Measurements from ENCODE around the gene ATP11A.
"Not testable (repeated sequence)": the region's sequence is repeated elsewhere in the genome, so short reads cannot be mapped to it uniquely, and the experiment has no call there.

ATP11A gene

GRCh38 chr13:112692586-112692985, 2.7 kb downstream of the ATP11A start:
- DNase-seq (ENCODE audit: low read depth): no peak

GRCh38 chr13:112693831-112694497, 4.1 kb downstream of the ATP11A start:
- peak; percentile 71 for DNase-seq (ENCODE audit: low read depth)

GRCh38 chr13:112695121-112695520, 5.3 kb downstream of the ATP11A start:
- no peak for DNase-seq (ENCODE audit: low read depth)

- DNase-seq (ENCODE audit: low read depth): no peak
Observed at GRCh38 chr13:112696001-112696868, 6.4 kb downstream of the ATP11A start.

GRCh38 chr13:112696869-112697465, 7.1 kb downstream of the ATP11A start:
- no peak for DNase-seq (ENCODE audit: low read depth)

- peak; percentile 14 for DNase-seq (ENCODE audit: low read depth)
Observed at GRCh38 chr13:112697756-112698655, 8.2 kb downstream of the ATP11A start.

- no peak for DNase-seq (ENCODE audit: low read depth)
Observed at GRCh38 chr13:112699322-112699918, 9.6 kb downstream of the ATP11A start.

GRCh38 chr13:112700291-112701060, 10.6 kb downstream of the ATP11A start:
- no peak for DNase-seq (ENCODE audit: low read depth)

GRCh38 chr13:112702341-112702985, 12.6 kb downstream of the ATP11A start:
- DNase-seq (ENCODE audit: low read depth): no peak

- no peak for DNase-seq (ENCODE audit: low read depth)
Observed at GRCh38 chr13:112702986-112703379, 13.1 kb downstream of the ATP11A start.

GRCh38 chr13:112703449-112704284, 13.8 kb downstream of the ATP11A start:
- no peak for DNase-seq (ENCODE audit: low read depth)

- no peak for DNase-seq (ENCODE audit: low read depth)
Observed at GRCh38 chr13:112704308-112705145, 14.7 kb downstream of the ATP11A start.

GRCh38 chr13:112705286-112705685, 15.4 kb downstream of the ATP11A start:
- no peak for DNase-seq (ENCODE audit: low read depth)

- DNase-seq (ENCODE audit: low read depth): no peak
Observed at GRCh38 chr13:112706171-112706570, 16.3 kb downstream of the ATP11A start.

GRCh38 chr13:112708560-112709240, 18.9 kb downstream of the ATP11A start:
- no peak for DNase-seq (ENCODE audit: low read depth)

- not testable (repeated sequence) for DNase-seq (ENCODE audit: low read depth)
Observed at GRCh38 chr13:112709316-112709715, 19.5 kb downstream of the ATP11A start.

Data from GM04504 (cell line).